Stimulated activated CD4-positive, alpha-beta T cell treated with anti-CD3 and anti-CD28 coated beads, Interleukin-2, amount 100 ng/mL, for 4 hours (primary cell): ENCODE results near the gene CCKAR.

Source experiments
- DNase-seq: peaks from one replicate; pipeline ENCODE4 v3.0.0-alpha.2; 2020; ENCODE audit warnings: low read depth

The CCKAR gene

GRCh38 chr4:26459054-26459755 is 31.1 kb downstream of the CCKAR start:
- no peak for DNase-seq

GRCh38 chr4:26458157-26458561 is 32.1 kb downstream of the CCKAR start:
- no peak for DNase-seq

DNA sequence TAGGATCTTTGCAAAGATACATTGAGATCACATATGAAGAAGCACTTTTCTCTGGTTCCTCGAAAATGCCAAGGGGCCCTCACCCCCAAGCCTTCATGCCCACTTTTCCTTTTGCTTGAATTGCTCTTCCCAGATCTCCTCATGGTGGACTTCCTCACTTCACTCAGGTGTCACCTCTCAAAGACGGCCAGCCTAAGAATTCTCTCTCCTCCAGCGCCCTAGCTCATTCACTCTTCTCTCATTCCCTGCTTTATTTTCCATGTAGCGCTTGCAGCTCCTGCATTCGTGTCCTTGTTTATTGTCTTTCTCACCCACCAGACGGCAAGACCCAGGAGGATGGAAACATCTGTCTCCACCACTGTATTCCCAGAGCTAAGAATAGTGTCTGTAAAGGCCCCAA is 32.9 kb downstream of the CCKAR start:
- no peak for DNase-seq

DNA sequence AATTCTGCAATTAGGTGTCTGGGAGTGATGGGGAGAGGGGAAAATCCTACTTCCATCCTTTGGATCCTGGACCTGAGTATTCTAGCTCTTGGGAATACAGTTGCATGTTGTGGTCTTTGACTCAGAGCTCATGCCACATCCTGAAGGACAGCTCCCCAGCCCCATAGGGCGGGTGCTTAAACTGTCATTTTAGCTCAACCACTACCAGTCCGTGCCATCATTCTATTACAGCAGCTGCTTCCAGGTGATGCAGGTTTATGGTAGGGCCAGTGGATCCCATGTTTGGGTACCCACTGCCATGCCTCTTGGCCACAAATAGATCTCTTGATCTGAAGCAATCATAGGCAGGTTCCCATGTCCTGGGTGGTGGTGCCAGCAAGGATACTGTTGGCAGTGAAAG is 34.7 kb downstream of the CCKAR start:
- DNase-seq = no peak

DNA sequence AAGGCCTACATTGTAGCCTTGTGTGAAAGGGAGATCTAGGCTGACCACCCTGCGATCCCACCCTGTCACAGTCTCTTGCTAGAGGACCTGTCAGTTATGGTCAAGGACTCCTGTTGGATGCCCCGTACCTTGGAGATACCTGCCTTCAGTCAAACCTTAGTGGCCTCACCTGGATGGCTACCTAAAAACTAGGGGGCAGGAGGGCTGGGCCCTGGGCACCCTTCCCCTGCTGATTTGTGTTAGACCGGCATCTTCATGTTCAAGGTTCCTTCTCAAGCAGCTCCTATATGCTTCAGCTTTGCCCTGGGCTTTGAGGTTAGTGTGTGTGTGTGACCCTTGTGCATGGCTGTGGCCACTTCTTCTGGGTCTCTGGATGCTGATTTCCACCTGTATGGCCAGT is 35.3 kb downstream of the CCKAR start:
- no peak for DNase-seq

DNA sequence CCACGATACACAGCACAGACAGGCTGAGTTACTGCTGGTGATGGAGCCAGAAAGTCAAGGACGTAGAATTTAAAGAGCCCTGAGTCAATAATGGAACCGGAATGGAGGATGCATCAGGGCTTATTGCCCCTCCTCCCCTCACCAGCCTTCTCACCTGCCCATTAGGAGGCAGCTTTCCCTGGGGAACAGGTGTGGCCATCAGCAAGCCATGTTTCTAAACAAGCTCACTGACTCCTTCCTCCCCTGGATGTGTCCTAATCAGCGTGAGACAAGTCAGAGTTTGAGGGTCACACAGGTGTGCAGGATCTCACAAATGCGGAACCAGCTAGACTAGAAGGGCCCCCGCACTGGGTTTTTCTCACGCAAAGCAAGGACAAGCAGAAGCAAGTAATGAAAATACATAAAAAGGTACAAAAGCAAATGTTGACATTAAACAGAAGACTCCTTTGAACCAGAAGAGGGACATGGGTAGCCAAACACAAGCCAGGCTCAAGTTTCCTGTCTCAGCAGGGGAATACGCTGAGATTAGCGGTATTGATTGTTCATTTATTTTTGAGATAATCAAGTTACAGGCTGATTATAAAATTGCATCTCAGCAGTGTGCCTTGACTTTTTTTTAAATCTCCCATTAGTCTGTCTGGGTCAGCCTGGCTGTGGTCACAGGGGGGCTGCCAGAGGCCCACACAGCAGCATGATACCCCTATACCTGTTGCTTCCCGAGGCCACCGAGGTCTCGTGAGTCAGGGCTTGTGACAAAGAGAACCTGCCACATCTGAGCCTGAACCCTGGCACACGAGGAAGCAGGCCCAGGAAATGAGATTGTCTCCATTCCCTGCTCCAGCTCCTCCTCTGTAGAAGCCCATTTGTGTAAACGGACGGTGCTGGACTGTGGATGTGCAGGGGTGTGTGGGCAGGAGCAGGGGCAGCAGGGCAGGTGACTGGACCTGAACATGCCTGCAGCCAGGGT is 37.4 kb downstream of the CCKAR start:
- no peak for DNase-seq

GRCh38 chr4:26451597-26451996 is 38.7 kb downstream of the CCKAR start:
- no peak for DNase-seq

DNA sequence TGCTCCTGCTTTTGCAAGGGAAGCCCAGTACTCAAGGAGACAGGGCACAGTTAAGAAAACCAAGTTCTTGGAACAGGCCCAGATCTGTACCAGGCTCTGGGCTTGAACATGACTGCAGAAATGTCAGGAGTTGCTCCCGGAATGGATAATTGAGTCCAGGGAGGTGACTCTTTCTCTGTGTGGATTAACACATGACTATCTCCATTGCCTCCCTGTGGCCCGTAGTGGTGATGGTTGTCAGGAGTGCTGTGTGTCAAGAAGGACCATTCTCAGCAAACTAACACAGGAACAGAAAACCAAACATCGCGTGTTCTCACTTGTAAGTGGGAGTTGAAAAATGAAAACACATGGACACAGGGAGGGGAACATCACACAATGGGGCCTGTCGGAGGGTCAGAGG is 39.9 kb downstream of the CCKAR start:
- DNase-seq = no peak

- DNase-seq = no peak
Observed at GRCh38 chr4:26447378-26447777, 42.9 kb downstream of the CCKAR start.

GRCh38 chr4:26441771-26442170 is 48.5 kb downstream of the CCKAR start:
- no peak for DNase-seq

DNA sequence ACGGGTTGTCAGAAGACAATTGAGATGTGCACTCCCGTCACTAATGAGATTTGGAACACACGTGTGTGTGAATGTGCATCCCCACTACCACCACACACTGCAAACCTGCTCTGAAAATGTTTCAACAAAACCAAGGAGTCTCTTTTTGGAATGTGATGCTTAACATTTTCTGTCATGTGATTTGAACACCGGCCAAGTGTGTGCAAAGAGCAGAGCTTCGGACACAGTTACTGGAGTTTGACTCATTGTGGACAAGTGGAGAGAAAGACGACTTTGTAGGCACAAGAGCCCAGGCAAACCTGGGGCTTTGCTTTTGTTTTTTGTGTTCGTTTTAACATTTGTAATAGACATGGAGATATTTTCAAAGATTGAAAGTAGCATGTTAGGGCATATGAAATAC is 49.2 kb downstream of the CCKAR start:
- no peak for DNase-seq

GRCh38 chr4:26434030-26434639 is 56.1 kb downstream of the CCKAR start:
- DNase-seq = no peak

GRCh38 chr4:26433556-26433955 is 56.7 kb downstream of the CCKAR start:
- DNase-seq = no peak

- no peak for DNase-seq
Observed at GRCh38 chr4:26432419-26432818, 57.9 kb downstream of the CCKAR start.

DNA sequence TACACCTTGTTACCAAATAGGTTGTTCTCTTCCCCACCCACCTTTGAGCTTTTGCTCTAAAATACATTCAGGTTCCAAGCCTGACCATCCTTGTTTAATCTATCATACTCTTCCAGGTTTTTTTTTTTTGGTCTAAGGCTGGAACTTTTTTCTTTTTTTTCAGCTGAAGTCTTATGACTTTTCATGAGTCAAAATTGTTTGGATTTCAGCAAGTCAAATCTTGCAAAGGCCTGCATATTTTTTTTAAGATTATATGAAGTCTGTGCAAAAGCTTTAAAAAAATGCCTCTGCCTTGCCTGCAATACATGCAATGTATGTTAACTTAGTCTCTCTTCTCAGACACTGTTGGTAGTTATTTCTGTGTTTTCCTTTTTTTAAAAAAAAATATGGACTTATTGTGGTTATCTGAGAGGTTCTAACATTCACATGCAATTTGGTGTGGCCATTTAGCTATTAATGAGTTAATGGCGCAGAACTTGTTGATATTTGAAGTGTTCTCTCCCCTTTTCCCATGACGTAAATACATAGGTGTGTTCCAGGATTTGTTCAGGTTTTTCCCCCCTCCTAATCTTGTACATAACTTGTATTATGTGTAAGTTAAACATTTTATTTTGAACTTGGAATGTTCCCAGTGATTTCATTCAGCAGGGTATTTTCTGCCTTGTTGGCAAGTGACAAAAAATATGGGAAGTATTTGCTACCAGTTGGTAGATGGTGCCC is 58.7 kb downstream of the CCKAR start:
- no peak for DNase-seq
